ENCODE measurements around the gene SLC37A2.

DNA sequence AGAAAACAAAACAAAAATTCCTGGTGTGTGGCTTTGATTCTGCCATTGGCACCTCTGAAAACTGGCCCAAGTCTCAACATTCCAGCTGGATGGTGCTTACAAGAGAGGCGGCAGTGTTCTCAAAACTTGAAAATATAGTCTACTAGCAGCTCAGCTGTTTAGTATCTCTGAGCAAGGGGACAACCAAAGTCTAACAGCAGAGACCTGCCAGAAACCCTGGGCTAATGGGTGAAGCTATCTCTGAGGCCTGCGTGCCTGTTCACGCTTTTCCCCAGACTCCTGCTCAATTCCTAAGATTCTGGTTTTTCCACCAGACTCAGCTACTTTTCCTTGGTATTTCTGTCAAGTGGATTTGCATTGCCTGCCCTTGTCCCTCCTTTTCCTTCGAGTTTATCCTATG lies 30.4 kb downstream of the SLC37A2 start:
- TF ChIP-seq, protein P1, sequence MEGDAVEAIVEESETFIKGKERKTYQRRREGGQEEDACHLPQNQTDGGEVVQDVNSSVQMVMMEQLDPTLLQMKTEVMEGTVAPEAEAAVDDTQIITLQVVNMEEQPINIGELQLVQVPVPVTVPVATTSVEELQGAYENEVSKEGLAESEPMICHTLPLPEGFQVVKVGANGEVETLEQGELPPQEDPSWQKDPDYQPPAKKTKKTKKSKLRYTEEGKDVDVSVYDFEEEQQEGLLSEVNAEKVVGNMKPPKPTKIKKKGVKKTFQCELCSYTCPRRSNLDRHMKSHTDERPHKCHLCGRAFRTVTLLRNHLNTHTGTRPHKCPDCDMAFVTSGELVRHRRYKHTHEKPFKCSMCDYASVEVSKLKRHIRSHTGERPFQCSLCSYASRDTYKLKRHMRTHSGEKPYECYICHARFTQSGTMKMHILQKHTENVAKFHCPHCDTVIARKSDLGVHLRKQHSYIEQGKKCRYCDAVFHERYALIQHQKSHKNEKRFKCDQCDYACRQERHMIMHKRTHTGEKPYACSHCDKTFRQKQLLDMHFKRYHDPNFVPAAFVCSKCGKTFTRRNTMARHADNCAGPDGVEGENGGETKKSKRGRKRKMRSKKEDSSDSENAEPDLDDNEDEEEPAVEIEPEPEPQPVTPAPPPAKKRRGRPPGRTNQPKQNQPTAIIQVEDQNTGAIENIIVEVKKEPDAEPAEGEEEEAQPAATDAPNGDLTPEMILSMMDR (IDR thresholded peaks at IDR 0.05), result no peak
- TF ChIP-seq MXI1 (IDR thresholded peaks at IDR 0.05; ENCODE audit: low read depth, low read length) (no peak), SMC3 (IDR thresholded peaks at IDR 0.05; ENCODE audit: low read depth, low read length) (no peak)
- TF ChIP-seq, protein P2, sequence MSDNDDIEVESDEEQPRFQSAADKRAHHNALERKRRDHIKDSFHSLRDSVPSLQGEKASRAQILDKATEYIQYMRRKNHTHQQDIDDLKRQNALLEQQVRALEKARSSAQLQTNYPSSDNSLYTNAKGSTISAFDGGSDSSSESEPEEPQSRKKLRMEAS (IDR thresholded peaks at IDR 0.05; ENCODE audit: low read depth), result no peak
- TF ChIP-seq, protein P3, sequence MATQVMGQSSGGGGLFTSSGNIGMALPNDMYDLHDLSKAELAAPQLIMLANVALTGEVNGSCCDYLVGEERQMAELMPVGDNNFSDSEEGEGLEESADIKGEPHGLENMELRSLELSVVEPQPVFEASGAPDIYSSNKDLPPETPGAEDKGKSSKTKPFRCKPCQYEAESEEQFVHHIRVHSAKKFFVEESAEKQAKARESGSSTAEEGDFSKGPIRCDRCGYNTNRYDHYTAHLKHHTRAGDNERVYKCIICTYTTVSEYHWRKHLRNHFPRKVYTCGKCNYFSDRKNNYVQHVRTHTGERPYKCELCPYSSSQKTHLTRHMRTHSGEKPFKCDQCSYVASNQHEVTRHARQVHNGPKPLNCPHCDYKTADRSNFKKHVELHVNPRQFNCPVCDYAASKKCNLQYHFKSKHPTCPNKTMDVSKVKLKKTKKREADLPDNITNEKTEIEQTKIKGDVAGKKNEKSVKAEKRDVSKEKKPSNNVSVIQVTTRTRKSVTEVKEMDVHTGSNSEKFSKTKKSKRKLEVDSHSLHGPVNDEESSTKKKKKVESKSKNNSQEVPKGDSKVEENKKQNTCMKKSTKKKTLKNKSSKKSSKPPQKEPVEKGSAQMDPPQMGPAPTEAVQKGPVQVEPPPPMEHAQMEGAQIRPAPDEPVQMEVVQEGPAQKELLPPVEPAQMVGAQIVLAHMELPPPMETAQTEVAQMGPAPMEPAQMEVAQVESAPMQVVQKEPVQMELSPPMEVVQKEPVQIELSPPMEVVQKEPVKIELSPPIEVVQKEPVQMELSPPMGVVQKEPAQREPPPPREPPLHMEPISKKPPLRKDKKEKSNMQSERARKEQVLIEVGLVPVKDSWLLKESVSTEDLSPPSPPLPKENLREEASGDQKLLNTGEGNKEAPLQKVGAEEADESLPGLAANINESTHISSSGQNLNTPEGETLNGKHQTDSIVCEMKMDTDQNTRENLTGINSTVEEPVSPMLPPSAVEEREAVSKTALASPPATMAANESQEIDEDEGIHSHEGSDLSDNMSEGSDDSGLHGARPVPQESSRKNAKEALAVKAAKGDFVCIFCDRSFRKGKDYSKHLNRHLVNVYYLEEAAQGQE (IDR thresholded peaks at IDR 0.05; ENCODE audit: low read depth, low read length), result no peak

Data from SK-N-SH (cell line).